IPS-15b (cell line): Measurements from ENCODE around the gene ACOT7.

ENCODE experiments used
- H3K27me3 ChIP-seq: one replicate; pipeline ENCODE4 v1.6.1; 2013; ENCODE audit warnings: low read length; ENCODE audit not compliant: control insufficient read depth, insufficient read depth
- H3K36me3 ChIP-seq: one replicate; pipeline ENCODE4 v1.6.1; 2013; ENCODE audit warnings: low read length; ENCODE audit not compliant: control insufficient read depth, insufficient read depth
- H3K4me1 ChIP-seq: one replicate; pipeline ENCODE4 v1.6.1; 2013; ENCODE audit warnings: mild to moderate bottlenecking, low read length; ENCODE audit not compliant: control insufficient read depth, insufficient read depth
- H3K4me3 ChIP-seq: one replicate; pipeline ENCODE4 v1.5.1; 2013; ENCODE audit warnings: low read depth, low read length
- H3K9ac ChIP-seq: one replicate; pipeline ENCODE4 v1.6.1; 2013; ENCODE audit warnings: low read depth, mild to moderate bottlenecking, low read length
- H3K9me3 ChIP-seq: one replicate; pipeline ENCODE4 v1.6.1; 2013; ENCODE audit warnings: mild to moderate bottlenecking, low read length; ENCODE audit not compliant: control insufficient read depth, insufficient read depth

Gene ACOT7

GRCh38 chr1:6328091-6328490, 65.5 kb downstream of the ACOT7 start:
- Histone ChIP-seq H3K36me3 (peaks cover 25% of the 10 kb centered on the region), H3K9ac (no peak overlapping the region), H3K27me3 (no peaks in the 10 kb centered on the region), H3K4me3 (no peak overlapping the region), H3K4me1 (no peaks in the 10 kb centered on the region), H3K9me3 (no peaks in the 10 kb centered on the region)

DNA sequence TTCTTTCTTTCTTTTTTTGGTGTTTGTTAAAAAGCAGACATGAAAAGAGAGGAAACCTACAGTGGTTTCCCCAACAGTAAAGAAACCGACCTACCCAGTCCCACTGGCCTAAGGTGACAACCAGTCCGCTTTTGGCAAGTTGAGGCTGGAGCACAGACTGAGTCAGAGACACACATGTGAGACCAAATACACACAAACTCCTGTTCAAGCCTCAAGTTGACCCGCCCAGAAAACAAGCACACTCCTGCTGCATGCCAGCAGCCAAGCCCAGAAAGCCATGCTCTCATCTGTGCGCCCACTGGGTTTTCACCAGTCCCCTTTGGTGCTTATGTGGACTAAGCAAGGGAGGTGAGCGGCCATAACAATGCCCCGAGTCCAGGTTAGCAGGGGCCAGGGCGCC, 68.1 kb downstream of the ACOT7 start:
- peaks cover 15% of the 10 kb centered on the region for H3K36me3 ChIP-seq

DNA sequence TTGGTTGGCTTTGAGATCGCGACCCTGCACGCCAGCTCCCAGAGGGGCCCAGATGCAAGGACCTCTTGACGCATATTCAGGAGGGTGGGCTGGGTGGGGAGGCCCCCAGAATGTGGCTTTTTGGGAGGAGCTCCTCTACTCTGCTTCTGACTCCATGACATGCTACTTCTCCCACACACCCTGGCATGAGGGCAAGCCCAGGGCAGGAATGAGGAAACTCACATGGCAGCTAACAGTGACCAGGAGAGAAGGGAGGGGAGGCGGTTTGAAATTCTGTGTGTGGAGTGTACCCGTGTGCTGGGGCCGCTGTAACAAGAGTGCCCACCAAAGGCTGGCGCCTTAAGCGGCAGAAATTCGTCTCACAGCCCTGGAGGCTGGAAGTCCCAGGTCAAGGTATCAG, 71.4 kb downstream of the ACOT7 start:
- H3K27me3 ChIP-seq: no peaks in the 10 kb centered on the region
- H3K4me1 ChIP-seq: no peaks in the 10 kb centered on the region
- no peak overlapping the region for H3K4me3 ChIP-seq
- no peaks in the 10 kb centered on the region for H3K9me3 ChIP-seq
- H3K36me3 ChIP-seq: peaks cover 6% of the 10 kb centered on the region
- no peak overlapping the region for H3K9ac ChIP-seq

More for the DNA sequence above, 68.1 kb downstream of the ACOT7 start:
- Histone ChIP-seq H3K9ac (no peak overlapping the region), H3K4me1 (no peaks in the 10 kb centered on the region), H3K9me3 (no peaks in the 10 kb centered on the region), H3K4me3 (no peak overlapping the region), H3K27me3 (no peaks in the 10 kb centered on the region)

GRCh38 chr1:6321205-6321604, 72.4 kb downstream of the ACOT7 start:
- Histone ChIP-seq H3K27me3 (no peaks in the 10 kb centered on the region), H3K9ac (no peak overlapping the region), H3K36me3 (peaks cover 8% of the 10 kb centered on the region), H3K9me3 (no peaks in the 10 kb centered on the region), H3K4me3 (no peak overlapping the region), H3K4me1 (no peaks in the 10 kb centered on the region)

DNA sequence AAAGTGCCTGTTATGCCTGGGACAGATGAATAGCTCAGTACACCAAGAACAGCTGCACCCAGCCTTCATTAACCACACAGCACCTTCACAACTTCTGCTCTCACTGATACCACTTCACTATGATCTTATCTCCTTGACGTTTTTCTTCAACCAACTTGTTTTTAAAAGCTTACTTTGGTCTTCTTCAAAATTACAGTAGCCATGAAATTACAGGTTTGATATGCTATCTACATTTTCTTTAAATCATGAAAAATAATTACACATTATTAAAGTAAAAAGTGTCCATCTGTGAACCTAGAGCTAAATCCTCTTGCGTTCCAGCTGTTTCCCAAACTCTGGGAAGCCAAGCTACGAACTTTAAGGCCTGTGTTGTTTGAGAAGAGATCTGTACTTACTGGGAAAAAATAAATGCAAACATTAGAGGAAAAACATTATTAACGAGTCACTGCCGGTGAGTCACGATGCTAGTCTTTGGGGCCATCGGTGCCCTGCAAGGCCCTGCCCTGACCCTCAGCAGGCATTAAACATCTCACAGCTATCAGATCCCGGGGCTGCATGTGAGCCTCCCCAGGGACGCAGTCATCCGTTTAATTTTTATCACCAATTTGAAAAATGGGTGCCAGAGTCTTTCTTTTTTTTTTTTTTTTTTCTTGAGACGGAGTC, 76.3 kb downstream of the ACOT7 start:
- Histone ChIP-seq H3K4me3 (no peak overlapping the region), H3K9me3 (no peaks in the 10 kb centered on the region), H3K4me1 (no peaks in the 10 kb centered on the region), H3K27me3 (no peaks in the 10 kb centered on the region), H3K9ac (no peak overlapping the region), H3K36me3 (peaks cover 4% of the 10 kb centered on the region)

GRCh38 chr1:6316240-6317097, 77.1 kb downstream of the ACOT7 start:
- no peak overlapping the region for H3K9ac ChIP-seq
- H3K36me3 ChIP-seq: peaks cover 4% of the 10 kb centered on the region

GRCh38 chr1:6314503-6314902, 79.1 kb downstream of the ACOT7 start:
- no peaks in the 10 kb centered on the region for H3K9me3 ChIP-seq
- H3K9ac ChIP-seq: no peak overlapping the region
- H3K27me3 ChIP-seq: no peaks in the 10 kb centered on the region
- no peaks in the 10 kb centered on the region for H3K4me1 ChIP-seq
- H3K4me3 ChIP-seq: no peak overlapping the region
- H3K36me3 ChIP-seq: peaks cover 4% of the 10 kb centered on the region

More at GRCh38 chr1:6316240-6317097, 77.1 kb downstream of the ACOT7 start:
- H3K27me3 ChIP-seq: no peaks in the 10 kb centered on the region
- no peak overlapping the region for H3K4me3 ChIP-seq
- no peaks in the 10 kb centered on the region for H3K9me3 ChIP-seq
- no peaks in the 10 kb centered on the region for H3K4me1 ChIP-seq

DNA sequence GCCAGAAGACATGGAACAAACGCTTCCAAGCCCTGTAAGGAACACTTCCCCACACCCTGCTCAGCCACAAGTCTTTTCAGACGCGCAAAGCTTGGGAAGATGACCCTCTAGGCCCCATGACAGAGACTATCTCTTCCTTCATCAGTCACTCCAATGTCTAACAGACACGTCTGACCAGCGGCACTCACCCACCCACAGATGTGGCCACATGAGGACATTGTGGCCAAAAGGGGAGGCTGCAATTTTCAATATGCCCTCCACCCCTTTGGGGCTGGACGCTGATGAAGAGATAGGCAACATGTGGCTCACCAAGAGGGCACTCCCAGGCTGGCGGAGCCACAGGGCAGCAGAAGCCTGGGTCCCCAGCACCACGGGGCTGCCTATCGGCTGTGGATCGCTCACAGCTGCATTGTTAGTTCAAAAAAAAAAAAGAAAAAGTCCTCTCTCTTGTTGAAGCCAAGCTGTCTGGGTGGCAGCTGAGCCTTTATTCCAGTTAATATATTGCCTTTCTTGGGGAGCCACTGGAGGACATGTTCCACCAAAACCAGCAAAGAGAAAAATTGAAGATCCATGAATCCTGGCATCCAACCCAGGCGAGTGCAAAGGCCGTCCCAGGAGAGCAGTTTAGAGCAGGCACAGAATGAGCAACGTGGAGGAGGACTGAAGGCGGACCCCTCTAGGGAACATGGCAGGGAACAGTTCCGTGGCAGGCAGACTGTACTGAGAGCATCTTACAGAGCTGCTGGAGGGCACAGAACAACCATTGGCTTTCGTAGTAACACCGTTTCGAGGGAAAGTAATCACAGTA, 80.0 kb downstream of the ACOT7 start:
- Histone ChIP-seq H3K4me1 (no peaks in the 10 kb centered on the region), H3K9me3 (no peaks in the 10 kb centered on the region), H3K36me3 (peaks cover 4% of the 10 kb centered on the region), H3K27me3 (no peaks in the 10 kb centered on the region), H3K9ac (no peak overlapping the region), H3K4me3 (no peak overlapping the region)

GRCh38 chr1:6310116-6310848, 83.3 kb downstream of the ACOT7 start:
- no peaks in the 10 kb centered on the region for H3K27me3 ChIP-seq

DNA sequence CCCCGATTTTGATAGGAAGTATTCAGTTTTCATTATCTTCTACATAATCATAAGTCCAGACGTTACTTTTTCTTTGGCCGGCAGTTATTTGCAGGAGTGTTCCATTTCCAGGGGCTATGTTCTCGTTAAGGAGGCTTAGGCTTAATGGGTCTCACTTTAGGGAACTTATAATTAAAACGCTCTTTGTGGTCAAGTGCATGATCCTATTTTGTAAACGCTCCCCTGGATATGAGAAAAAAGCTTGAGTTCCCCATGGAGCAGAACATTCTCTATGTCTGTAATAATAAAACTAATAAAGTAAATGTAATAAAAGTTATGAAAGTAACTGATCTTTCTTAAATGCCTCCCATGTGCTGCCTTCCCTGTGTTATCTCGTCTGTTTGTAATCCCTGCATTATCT, 84.0 kb downstream of the ACOT7 start:
- no peak overlapping the region for H3K9ac ChIP-seq
- H3K4me1 ChIP-seq: no peaks in the 10 kb centered on the region

More at GRCh38 chr1:6310116-6310848, 83.3 kb downstream of the ACOT7 start:
- Histone ChIP-seq H3K36me3 (peaks cover 12% of the 10 kb centered on the region), H3K4me3 (no peak overlapping the region), H3K9ac (no peak overlapping the region), H3K4me1 (no peaks in the 10 kb centered on the region), H3K9me3 (no peaks in the 10 kb centered on the region)

GRCh38 chr1:6308449-6308848, 85.1 kb downstream of the ACOT7 start:
- H3K9me3 ChIP-seq: no peaks in the 10 kb centered on the region
- H3K9ac ChIP-seq: no peak overlapping the region
- no peak overlapping the region for H3K4me3 ChIP-seq
- H3K27me3 ChIP-seq: no peaks in the 10 kb centered on the region
- peaks cover 12% of the 10 kb centered on the region for H3K36me3 ChIP-seq
- H3K4me1 ChIP-seq: no peaks in the 10 kb centered on the region

More for the DNA sequence above, 84.0 kb downstream of the ACOT7 start:
- H3K27me3 ChIP-seq: no peaks in the 10 kb centered on the region
- H3K4me3 ChIP-seq: no peak overlapping the region
- H3K36me3 ChIP-seq: peaks cover 12% of the 10 kb centered on the region
- H3K9me3 ChIP-seq: no peaks in the 10 kb centered on the region
